ENCODE measurements around the gene MAP4K4. TPM values are rescaled to one million over a fixed set of nuclear protein-coding genes. Genes with fewer than 3 reads are reported as not detected.

Gene MAP4K4
- total RNA-seq, 4 donors from 2014 or later: 29.6 to 56.6 (median 38.2) TPM

DNA sequence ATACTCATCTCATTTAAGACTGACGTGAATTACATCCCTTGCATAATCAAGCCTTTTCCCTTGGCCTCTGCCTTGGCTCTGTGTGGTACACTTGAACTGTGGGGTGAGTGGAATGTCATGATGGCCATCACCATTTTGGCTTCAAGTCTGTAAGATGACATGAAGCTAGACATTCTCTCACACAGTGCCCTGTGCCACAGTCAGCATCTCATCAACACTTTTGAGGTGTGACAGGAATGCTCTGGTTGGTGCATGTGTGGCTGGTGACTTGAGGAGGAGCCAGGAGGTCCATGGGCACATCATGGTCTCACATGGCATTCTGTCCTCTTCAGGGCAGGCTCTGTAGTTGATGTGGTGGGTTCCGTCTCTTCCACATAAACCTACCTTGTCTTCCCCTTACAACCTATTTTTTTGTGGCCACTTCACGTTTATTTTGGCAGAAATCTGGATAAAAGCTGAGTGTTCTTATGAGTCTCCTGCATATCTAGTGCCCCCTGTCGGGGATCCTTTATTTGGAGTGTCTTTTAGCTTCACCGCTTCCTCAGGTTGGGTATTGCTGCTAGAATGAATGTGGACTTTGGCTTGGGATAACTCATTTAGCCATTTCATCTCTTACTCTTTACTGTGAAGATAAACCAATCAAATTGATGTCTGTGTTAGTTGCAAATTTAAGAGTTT, 28.1 kb downstream of the MAP4K4 start:
- no peaks in the 10 kb centered on the region for H3K9me3 ChIP-seq
- no peak overlapping the region for H3K4me3 ChIP-seq
- H3K27ac ChIP-seq: no peak overlapping the region
- no peak for DNase-seq (ENCODE audit: low spot score in 2 of 2)
- TF ChIP-seq, protein P1, sequence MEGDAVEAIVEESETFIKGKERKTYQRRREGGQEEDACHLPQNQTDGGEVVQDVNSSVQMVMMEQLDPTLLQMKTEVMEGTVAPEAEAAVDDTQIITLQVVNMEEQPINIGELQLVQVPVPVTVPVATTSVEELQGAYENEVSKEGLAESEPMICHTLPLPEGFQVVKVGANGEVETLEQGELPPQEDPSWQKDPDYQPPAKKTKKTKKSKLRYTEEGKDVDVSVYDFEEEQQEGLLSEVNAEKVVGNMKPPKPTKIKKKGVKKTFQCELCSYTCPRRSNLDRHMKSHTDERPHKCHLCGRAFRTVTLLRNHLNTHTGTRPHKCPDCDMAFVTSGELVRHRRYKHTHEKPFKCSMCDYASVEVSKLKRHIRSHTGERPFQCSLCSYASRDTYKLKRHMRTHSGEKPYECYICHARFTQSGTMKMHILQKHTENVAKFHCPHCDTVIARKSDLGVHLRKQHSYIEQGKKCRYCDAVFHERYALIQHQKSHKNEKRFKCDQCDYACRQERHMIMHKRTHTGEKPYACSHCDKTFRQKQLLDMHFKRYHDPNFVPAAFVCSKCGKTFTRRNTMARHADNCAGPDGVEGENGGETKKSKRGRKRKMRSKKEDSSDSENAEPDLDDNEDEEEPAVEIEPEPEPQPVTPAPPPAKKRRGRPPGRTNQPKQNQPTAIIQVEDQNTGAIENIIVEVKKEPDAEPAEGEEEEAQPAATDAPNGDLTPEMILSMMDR (IDR thresholded peaks at IDR 0.05): no peak
- TF ChIP-seq POLR2A (IDR thresholded peaks at IDR 0.05) (no peak), EP300 (IDR thresholded peaks at IDR 0.05) (no peak), POLR2AphosphoS5 (IDR thresholded peaks at IDR 0.05) (no peak)
- 80% methylated on average over 5 of the region's 5 CpGs for WGBS
- H3K36me3 ChIP-seq: no peaks in the 10 kb centered on the region
- H3K27me3 ChIP-seq: no peaks in the 10 kb centered on the region
- H3K4me1 ChIP-seq: peaks cover 19% of the 10 kb centered on the region

- Histone ChIP-seq H3K27ac (no peak overlapping the region), H3K4me1 (peaks cover 19% of the 10 kb centered on the region), H3K4me3 (no peak overlapping the region), H3K36me3 (no peaks in the 10 kb centered on the region), H3K9me3 (no peaks in the 10 kb centered on the region), H3K27me3 (no peaks in the 10 kb centered on the region)
- DNase-seq (ENCODE audit: low spot score in 2 of 2): no peak
- WGBS: 61% methylated on average over 1 of the region's 1 CpG
- TF ChIP-seq, protein P1 (IDR thresholded peaks at IDR 0.05): no peak
Observed at GRCh38 chr2:101728865-101729264, 31.4 kb downstream of the MAP4K4 start.

DNA sequence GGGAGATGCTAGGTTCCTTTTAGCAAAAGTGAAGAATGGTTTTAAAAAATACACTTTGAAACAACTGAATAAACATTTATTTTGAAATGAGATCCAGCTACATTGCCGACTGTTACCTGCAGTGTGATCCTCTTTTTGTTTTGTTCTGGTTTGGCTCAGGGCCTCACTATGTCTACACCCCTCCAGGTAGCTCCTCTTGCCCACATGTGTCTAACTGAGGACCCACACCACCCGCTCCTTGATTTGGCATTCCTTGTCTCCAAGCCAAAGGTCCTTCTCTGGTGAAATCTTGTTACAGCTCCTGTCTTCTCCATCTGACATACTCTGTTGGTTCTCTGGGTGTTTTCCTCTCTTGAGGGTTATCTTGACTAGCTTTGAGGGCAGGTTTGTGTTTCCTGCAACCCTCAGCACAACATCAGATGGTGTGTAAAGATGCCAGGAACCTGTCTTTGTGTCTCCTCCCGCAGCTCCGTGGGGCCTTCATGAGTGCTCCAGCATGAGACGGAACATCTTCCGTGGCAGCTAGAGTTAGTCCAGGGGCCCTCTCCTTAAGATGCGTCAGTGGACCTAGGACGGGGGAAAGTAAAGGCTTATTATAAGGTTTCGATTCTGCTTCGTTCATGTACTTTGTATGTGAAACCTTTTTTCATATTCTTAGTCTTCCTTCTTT, 32.1 kb downstream of the MAP4K4 start:
- TF ChIP-seq POLR2AphosphoS5 (IDR thresholded peaks at IDR 0.05): no peak
- TF ChIP-seq, protein P1 (IDR thresholded peaks at IDR 0.05): no peak
- TF ChIP-seq EP300 (IDR thresholded peaks at IDR 0.05): no peak
- no peak for TF ChIP-seq POLR2A (IDR thresholded peaks at IDR 0.05)
- Histone ChIP-seq H3K4me3 (no peak overlapping the region), H3K9me3 (no peaks in the 10 kb centered on the region), H3K4me1 (peaks cover 19% of the 10 kb centered on the region), H3K36me3 (no peaks in the 10 kb centered on the region), H3K27me3 (no peaks in the 10 kb centered on the region), H3K27ac (no peak overlapping the region)
- DNase-seq (ENCODE audit: low spot score in 2 of 2): no peak
- WGBS: 87% methylated on average over 10 of the region's 10 CpGs

DNA sequence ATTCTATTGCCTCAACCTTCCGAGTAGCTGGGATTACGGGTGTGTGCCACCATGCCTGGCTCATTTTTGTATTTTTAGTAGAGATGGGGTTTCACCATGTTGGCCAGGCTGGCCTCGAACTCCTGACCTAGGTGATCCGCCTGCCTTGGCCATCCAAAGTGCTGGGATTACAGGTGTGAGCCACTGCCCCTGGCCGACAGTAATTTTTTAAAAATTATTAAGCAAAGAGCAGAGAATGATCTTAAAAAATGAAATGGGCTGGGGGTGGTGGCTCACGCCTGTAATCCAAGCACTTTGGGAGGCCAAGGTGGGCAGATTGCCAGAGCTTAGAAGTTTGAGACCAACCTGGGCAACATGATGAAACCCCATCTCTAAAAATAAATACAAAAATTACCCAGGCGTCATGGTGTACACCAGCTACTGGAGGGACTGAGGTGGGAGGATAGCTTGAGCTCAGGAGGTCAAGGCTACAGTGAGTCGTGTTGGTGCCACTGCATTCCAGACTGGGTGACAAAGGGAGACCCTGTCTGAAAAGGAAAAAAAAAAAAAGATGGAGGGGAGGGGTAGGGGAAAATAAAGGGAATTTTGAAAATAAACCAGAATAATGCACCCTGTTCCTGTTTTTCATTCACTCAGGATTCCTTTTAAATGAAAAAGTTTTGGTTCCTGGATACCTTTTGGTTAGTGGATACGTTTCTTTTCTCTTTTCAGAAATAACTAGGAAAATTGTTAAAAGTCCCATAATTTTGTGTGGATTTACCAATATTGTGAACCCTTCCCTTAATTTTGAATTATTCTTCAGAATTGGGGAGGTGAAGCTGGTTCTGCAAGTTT, 33.9 kb downstream of the MAP4K4 start:
- H3K27me3 ChIP-seq: no peaks in the 10 kb centered on the region
- DNase-seq (ENCODE audit: low spot score in 2 of 2): no peak
- TF ChIP-seq, protein P1 (IDR thresholded peaks at IDR 0.05): no peak
- TF ChIP-seq POLR2AphosphoS5 (IDR thresholded peaks at IDR 0.05): no peak
- no peak for TF ChIP-seq EP300 (IDR thresholded peaks at IDR 0.05)
- no peak for TF ChIP-seq POLR2A (IDR thresholded peaks at IDR 0.05)
- H3K27ac ChIP-seq: no peak overlapping the region
- H3K36me3 ChIP-seq: no peaks in the 10 kb centered on the region
- peaks cover 25% of the 10 kb centered on the region for H3K4me1 ChIP-seq
- no peak overlapping the region for H3K4me3 ChIP-seq
- WGBS: 86% methylated on average over 9 of the region's 9 CpGs
- H3K9me3 ChIP-seq: no peaks in the 10 kb centered on the region

DNA sequence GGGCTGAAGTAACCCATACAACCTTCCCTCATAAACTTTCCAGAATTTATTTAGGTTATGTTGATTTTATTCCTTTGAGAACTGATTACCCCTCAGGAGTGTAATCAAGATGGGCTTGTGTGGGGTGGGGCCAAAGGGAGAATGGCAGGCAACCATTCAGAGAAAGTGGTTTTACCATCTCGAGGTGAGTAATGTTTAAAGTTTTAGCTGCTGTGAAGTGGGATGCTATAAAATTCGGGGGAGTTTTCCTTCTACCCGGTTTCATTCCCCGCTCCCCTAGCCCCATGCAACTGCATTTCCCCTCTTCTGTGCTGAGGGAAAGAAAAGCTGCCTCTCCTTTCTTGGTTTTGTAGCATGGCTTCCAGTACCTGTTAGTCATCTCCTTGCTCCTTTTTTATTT, 34.7 kb downstream of the MAP4K4 start:
- Histone ChIP-seq H3K36me3 (no peaks in the 10 kb centered on the region), H3K4me3 (no peak overlapping the region), H3K27me3 (no peaks in the 10 kb centered on the region), H3K27ac (no peak overlapping the region), H3K9me3 (no peaks in the 10 kb centered on the region), H3K4me1 (peaks cover 30% of the 10 kb centered on the region)
- TF ChIP-seq POLR2A (IDR thresholded peaks at IDR 0.05) (no peak), EP300 (IDR thresholded peaks at IDR 0.05) (no peak), POLR2AphosphoS5 (IDR thresholded peaks at IDR 0.05) (no peak)
- TF ChIP-seq, protein P1 (IDR thresholded peaks at IDR 0.05): no peak
- WGBS: 83% methylated on average over 4 of the region's 4 CpGs
- no peak for DNase-seq (ENCODE audit: low spot score in 2 of 2)

All from suprapubic skin (tissue), 4 donors.